Measurements from ENCODE around the gene KLF12. TPM values are rescaled to one million over a fixed set of nuclear protein-coding genes. Genes with fewer than 3 reads are reported as not detected.
A peak's percentile ranks its signal among the peaks of the same experiment; 100 is the strongest.

The KLF12 gene
- total RNA-seq, 1 donor from 2014 or later = 10.1 TPM

GRCh38 chr13:74173822-74174221 lies 39.6 kb upstream of the KLF12 start:
- Histone ChIP-seq H2AFZ (replicated peaks) (no peak overlapping the region), H3K4me1 (no peaks in the 10 kb centered on the region), H3F3A (ENCODE audit: low read depth) (no peaks in the 10 kb centered on the region), H3K27me3 (no peaks in the 10 kb centered on the region), H3K9me3 (ENCODE audit: low read depth) (no peaks in the 10 kb centered on the region), H3K36me3 (no peaks in the 10 kb centered on the region), H3K4me3 (no peak overlapping the region), H3K9ac (no peak overlapping the region), H3K79me2 (ENCODE audit: low read depth) (no peaks in the 10 kb centered on the region), H3K27ac (no peak overlapping the region), H4K20me1 (ENCODE audit: low read depth) (no peaks in the 10 kb centered on the region), H3K4me2 (no peak overlapping the region)
- no peaks in the 10 kb centered on the region for H3K9me3 Mint-ChIP-seq
- no peak overlapping the region for H3K4me3 Mint-ChIP-seq
- peaks cover 2% of the 10 kb centered on the region for H3K4me1 Mint-ChIP-seq
- no peaks in the 10 kb centered on the region for H3K36me3 Mint-ChIP-seq
- DNase-seq (ENCODE audit: low spot score) = no peak
- H3K27ac Mint-ChIP-seq = no peak overlapping the region
- H3K27me3 Mint-ChIP-seq (ENCODE audit: insufficient read depth, low read depth) = no peaks in the 10 kb centered on the region
- no peak for TF ChIP-seq EZH2 (IDR thresholded peaks at IDR 0.05)
- TF ChIP-seq EZH2phosphoT487 (IDR thresholded peaks at IDR 0.05) = no peak
- TF ChIP-seq CTCF (IDR thresholded peaks at IDR 0.05) = no peak

- no peaks in the 10 kb centered on the region for H3K9me3 Mint-ChIP-seq
- Histone ChIP-seq H3K36me3 (no peaks in the 10 kb centered on the region), H3K4me1 (no peaks in the 10 kb centered on the region), H3K4me3 (no peak overlapping the region), H3K27me3 (no peaks in the 10 kb centered on the region), H3K27ac (no peak overlapping the region), H3F3A (ENCODE audit: low read depth) (no peaks in the 10 kb centered on the region), H3K79me2 (ENCODE audit: low read depth) (no peaks in the 10 kb centered on the region), H3K9me3 (ENCODE audit: low read depth) (no peaks in the 10 kb centered on the region), H3K4me2 (no peak overlapping the region), H3K9ac (no peak overlapping the region), H4K20me1 (ENCODE audit: low read depth) (no peaks in the 10 kb centered on the region), H2AFZ (replicated peaks) (no peak overlapping the region)
- TF ChIP-seq EZH2 (IDR thresholded peaks at IDR 0.05) (no peak), EZH2phosphoT487 (IDR thresholded peaks at IDR 0.05) (no peak), CTCF (IDR thresholded peaks at IDR 0.05) (no peak)
- H3K27me3 Mint-ChIP-seq (ENCODE audit: insufficient read depth, low read depth) = no peaks in the 10 kb centered on the region
- peaks cover 6% of the 10 kb centered on the region for H3K4me1 Mint-ChIP-seq
- DNase-seq (ENCODE audit: low spot score) = no peak
- no peaks in the 10 kb centered on the region for H3K36me3 Mint-ChIP-seq
- no peak overlapping the region for H3K27ac Mint-ChIP-seq
- no peak overlapping the region for H3K4me3 Mint-ChIP-seq
These were observed 37.4 kb upstream of the KLF12 start for GRCh38 chr13:74171641-74172040.

GRCh38 chr13:74169676-74170075 lies 35.5 kb upstream of the KLF12 start:
- H3K4me1 Mint-ChIP-seq = peaks cover 6% of the 10 kb centered on the region
- no peak overlapping the region for H3K27ac ChIP-seq
- DNase-seq (ENCODE audit: low spot score) = no peak
- H3K4me3 ChIP-seq = no peak overlapping the region
- H3K27me3 Mint-ChIP-seq (ENCODE audit: insufficient read depth, low read depth) = no peaks in the 10 kb centered on the region
- H3K4me3 Mint-ChIP-seq = no peak overlapping the region
- no peak overlapping the region for H3K4me2 ChIP-seq
- no peaks in the 10 kb centered on the region for H3K36me3 Mint-ChIP-seq
- no peak for TF ChIP-seq EZH2phosphoT487 (IDR thresholded peaks at IDR 0.05)
- no peak for TF ChIP-seq CTCF (IDR thresholded peaks at IDR 0.05)
- no peak for TF ChIP-seq EZH2 (IDR thresholded peaks at IDR 0.05)
- H3K79me2 ChIP-seq (ENCODE audit: low read depth) = no peaks in the 10 kb centered on the region
- H3K36me3 ChIP-seq = no peaks in the 10 kb centered on the region
- no peaks in the 10 kb centered on the region for H3K9me3 ChIP-seq (ENCODE audit: low read depth)
- H3K27me3 ChIP-seq = no peaks in the 10 kb centered on the region
- H4K20me1 ChIP-seq (ENCODE audit: low read depth) = no peaks in the 10 kb centered on the region
- no peak overlapping the region for H3K9ac ChIP-seq
- no peaks in the 10 kb centered on the region for H3K9me3 Mint-ChIP-seq
- H3K27ac Mint-ChIP-seq = peak overlapping the region; percentile 9
- no peaks in the 10 kb centered on the region for H3K4me1 ChIP-seq
- H3F3A ChIP-seq (ENCODE audit: low read depth) = no peaks in the 10 kb centered on the region
- no peak overlapping the region for H2AFZ ChIP-seq (replicated peaks)
